Left ventricle myocardium inferior (tissue), 1 donor: ENCODE measurements around the gene ADA. TPM values are rescaled to one million over a fixed set of nuclear protein-coding genes. Genes with fewer than 3 reads are reported as not detected.
"Not testable (repeated sequence)": the region's sequence is repeated elsewhere in the genome, so short reads cannot be mapped to it uniquely, and the experiment has no call there.

Experiments used
- DNase-seq: peaks from one replicate; pipeline ENCODE4 v3.0.0-alpha.2; 2020
- H3K27ac ChIP-seq: fragments of 200-600 bp; replicated peaks from 2 replicates; pipeline ENCODE4 v1.8.0; 2021
- H3K27me3 ChIP-seq: fragments of 200-600 bp; 2 replicates; pipeline ENCODE4 v1.8.0; 2021; ENCODE audit warnings: low read depth
- H3K36me3 ChIP-seq: fragments of 200-600 bp; 2 replicates; pipeline ENCODE4 v1.8.0; 2021
- H3K4me1 ChIP-seq: fragments of 200-600 bp; 2 replicates; pipeline ENCODE4 v1.8.0; 2021
- H3K4me3 ChIP-seq: fragments of 200-600 bp; 2 replicates; pipeline ENCODE4 v1.8.0; 2021; ENCODE audit warnings: mild to moderate bottlenecking, moderate library complexity
- H3K9me3 ChIP-seq: fragments of 200-600 bp; replicated peaks from 2 replicates; pipeline ENCODE4 v1.8.0; 2021
- intact Hi-C: fragments of 100-400 bp; cut with micrococcal nuclease; formaldehyde crosslinking; loops from one replicate; pipeline ENCODE4 v1.11.0; 2022
- total RNA-seq: library from RNA; stranded (reverse); fragmentation: NEBNext Ultra II Directional; extraction: Animal tissue kit (Norgen Biotek cat#: 25700); gene quantifications from one replicate; pipeline ENCODE4 v1.2.1, GENCODE V29; 2021
- TF ChIP-seq, protein P1 (sequence below): fragments of 200-600 bp; IDR thresholded peaks from 2 replicates; pipeline ENCODE4 v1.8.0; 2021; ENCODE audit warnings: antibody characterized with exemption, mild to moderate bottlenecking, borderline replicate concordance
- donor health status: DM: no; HTN: yes; CAD: no; lungs with severe emphysema.

ADA gene
- total RNA-seq, 1 donor from 2014 or later, result 6.7 TPM

DNA sequence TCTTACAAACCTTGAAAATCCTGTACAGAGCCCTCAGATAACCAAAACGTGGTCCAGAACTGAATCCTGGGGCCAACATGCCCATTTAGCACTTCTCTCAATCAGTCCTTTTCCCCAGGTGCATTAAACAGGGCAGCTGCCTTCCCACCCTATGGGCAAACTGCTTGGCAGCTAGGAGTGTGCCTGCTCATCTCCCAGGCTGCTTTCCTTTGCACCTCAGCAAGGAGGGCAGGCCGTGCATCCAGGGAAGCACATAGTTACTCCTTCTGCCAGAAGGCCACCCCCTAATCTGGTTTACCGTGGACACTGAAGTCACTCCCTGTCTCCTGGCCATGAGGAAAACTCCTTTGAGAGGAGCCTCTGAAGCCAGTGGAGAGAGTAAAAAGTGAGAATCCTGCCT lies 59.1 kb downstream of the ADA start:
- intact Hi-C loops, result loop anchor here (10.0 kb wide), 1 partner anchor 58 kb away; no protein-coding TSS in a partner anchor
- H3K4me1 ChIP-seq, result peaks cover 93% of the 10 kb centered on the region
- H3K27ac ChIP-seq, result peak overlapping the region; percentile 94
- no peaks in the 10 kb centered on the region for H3K9me3 ChIP-seq
- DNase-seq, result no peak
- H3K4me3 ChIP-seq, result no peak overlapping the region
- H3K27me3 ChIP-seq, result no peaks in the 10 kb centered on the region
- H3K36me3 ChIP-seq, result peaks cover 39% of the 10 kb centered on the region
- TF ChIP-seq, protein P1, sequence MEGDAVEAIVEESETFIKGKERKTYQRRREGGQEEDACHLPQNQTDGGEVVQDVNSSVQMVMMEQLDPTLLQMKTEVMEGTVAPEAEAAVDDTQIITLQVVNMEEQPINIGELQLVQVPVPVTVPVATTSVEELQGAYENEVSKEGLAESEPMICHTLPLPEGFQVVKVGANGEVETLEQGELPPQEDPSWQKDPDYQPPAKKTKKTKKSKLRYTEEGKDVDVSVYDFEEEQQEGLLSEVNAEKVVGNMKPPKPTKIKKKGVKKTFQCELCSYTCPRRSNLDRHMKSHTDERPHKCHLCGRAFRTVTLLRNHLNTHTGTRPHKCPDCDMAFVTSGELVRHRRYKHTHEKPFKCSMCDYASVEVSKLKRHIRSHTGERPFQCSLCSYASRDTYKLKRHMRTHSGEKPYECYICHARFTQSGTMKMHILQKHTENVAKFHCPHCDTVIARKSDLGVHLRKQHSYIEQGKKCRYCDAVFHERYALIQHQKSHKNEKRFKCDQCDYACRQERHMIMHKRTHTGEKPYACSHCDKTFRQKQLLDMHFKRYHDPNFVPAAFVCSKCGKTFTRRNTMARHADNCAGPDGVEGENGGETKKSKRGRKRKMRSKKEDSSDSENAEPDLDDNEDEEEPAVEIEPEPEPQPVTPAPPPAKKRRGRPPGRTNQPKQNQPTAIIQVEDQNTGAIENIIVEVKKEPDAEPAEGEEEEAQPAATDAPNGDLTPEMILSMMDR, result no peak

DNA sequence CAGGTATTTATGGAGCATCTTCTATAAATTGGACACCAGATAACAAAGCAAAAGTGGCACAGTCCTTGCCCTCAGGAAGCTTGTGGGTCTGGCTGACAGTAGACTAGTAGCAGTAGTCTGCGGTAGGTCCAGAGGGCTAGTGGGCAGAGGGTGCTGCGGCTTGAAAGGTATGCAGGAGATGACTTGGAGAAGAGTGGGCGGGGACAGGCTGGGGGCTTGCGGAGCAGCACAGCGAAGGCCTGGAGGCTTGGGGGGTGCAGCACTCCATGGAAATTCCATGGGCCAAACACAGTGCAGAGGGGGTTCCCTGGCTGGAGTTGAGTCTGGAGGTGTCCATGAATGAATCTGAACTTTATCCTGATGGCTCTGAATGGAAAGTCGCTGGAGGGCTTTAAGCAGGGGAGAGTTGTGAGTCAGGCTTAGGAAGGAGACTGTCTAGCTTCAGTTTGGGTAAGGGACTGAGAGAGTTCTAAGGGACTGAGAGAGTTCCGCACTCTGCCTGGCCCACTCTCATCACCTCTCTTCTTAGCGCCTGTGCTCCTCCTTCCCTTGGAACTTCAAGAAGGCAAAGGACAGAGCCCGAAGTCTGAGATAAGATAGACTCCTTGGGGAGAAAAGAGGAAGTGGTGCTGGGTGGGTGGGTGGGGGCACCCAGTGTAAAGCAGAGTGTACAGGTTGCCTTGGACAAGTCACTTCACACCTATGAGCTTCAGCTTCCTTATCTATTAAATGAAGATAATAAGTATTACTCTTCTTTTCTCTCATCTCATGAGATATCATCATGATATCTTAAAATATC lies 60.3 kb downstream of the ADA start:
- H3K4me3 ChIP-seq, result peak overlapping the region; percentile 4
- H3K27me3 ChIP-seq, result no peaks in the 10 kb centered on the region
- H3K27ac ChIP-seq, result peak overlapping the region; percentile 94
- DNase-seq, result no peak
- intact Hi-C loops, result loop anchor here (10.0 kb wide), 1 partner anchor 56 kb away; no protein-coding TSS in a partner anchor
- H3K9me3 ChIP-seq, result no peaks in the 10 kb centered on the region
- TF ChIP-seq, protein P1, result no peak
- H3K36me3 ChIP-seq, result peaks cover 32% of the 10 kb centered on the region
- H3K4me1 ChIP-seq, result peaks cover 93% of the 10 kb centered on the region

GRCh38 chr20:44589537-44589936 lies 62.0 kb downstream of the ADA start:
- Histone ChIP-seq H3K4me1 (peaks cover 93% of the 10 kb centered on the region), H3K9me3 (no peaks in the 10 kb centered on the region), H3K27me3 (no peaks in the 10 kb centered on the region), H3K36me3 (peaks cover 32% of the 10 kb centered on the region), H3K27ac (peak overlapping the region; percentile 94), H3K4me3 (no peak overlapping the region)
- DNase-seq, result no peak
- TF ChIP-seq, protein P1, result no peak
- intact Hi-C loops, result no loop called here

DNA sequence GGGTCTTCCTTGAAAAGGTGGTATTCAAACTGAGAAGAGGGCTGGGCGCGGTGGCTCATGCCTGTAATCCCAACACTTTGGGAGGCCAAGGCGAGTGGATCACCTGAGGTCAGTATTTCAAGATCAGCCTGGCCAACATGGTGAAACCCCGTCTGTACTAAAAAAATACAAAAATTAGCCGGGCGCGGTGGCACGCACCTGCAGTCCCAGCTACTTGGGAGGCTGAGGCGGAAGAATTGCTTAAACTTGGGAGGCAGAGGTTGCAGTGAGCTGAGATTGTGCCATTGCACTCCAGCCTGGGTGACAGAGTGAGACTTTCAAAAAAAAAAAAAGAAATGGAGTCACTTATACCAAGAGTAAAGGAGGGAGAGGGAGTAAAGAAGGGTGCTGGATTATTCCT lies 63.2 kb downstream of the ADA start:
- peak overlapping the region; percentile 94 for H3K27ac ChIP-seq
- H3K36me3 ChIP-seq, result peaks cover 32% of the 10 kb centered on the region
- peak overlapping the region; percentile 74 for H3K4me3 ChIP-seq
- intact Hi-C loops, DNase-seq, H3K9me3 ChIP-seq, H3K27me3 ChIP-seq: not testable (repeated sequence)
- H3K4me1 ChIP-seq, result peaks cover 93% of the 10 kb centered on the region

DNA sequence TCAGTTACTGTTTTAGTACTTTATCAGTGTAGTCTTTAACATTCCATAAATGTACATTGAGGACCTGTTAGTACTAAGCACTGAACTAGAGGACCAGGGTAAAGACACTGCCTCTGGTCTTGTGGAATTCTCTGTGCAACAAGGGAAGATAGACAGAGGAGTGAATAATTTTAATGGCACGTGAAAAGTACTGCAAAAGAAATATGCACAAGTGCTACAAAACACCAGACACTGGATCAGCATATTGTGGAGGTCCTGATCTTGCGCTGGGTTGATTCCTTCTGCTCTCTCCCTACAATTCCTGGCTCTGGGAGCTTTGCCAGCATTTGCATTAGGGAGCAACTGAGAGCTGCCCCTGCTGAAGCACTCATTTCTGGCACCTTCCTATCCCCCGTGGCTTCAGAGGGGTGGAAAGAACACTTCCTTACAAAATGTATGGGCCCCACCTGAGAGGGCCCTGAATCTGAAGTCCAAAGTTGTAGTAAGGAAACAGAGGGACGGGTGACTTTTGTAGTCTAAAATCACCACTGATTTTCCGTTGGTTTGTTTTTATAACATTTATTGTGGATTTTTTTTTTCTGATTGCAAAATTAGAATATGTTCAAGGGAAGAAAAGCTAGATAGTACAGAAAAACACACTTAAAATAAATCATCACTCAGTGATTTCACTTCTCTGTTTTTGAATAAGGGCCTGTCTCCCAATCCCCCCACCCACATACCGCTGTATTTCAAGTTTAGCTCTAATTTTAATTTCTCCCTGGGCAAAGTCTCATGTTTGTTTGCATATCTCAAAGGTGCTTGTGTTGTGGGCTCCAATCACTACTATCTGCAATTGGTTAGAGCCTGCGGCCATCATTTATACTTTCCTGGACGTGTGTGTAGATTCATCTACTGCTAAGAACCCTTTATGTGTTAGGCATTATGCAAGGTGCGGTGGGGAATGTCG lies 64.2 kb downstream of the ADA start:
- intact Hi-C loops, result no loop called here
- DNase-seq, result no peak
- Histone ChIP-seq H3K4me1 (peaks cover 99% of the 10 kb centered on the region), H3K4me3 (peak overlapping the region; percentile 74), H3K27ac (peak overlapping the region; percentile 94), H3K9me3 (no peaks in the 10 kb centered on the region), H3K36me3 (peaks cover 25% of the 10 kb centered on the region), H3K27me3 (no peaks in the 10 kb centered on the region)
- TF ChIP-seq, protein P1, result no peak
